GM18870 (cell line): ENCODE data around the gene GLT1D1.

ENCODE experiments used
- ATAC-seq: cut with Tn5 transposase; IDR thresholded peaks from one replicate; pipeline ENCODE4 v1.9.1; 2021; ENCODE audit warnings: moderate library complexity; ENCODE audit not compliant: unreplicated experiment

The GLT1D1 gene

GRCh38 chr12:128959901-128960300 lies 106.6 kb downstream of the GLT1D1 start:
- ATAC-seq, result no peak

GRCh38 chr12:128961308-128961902 lies 108.1 kb downstream of the GLT1D1 start:
- no peak for ATAC-seq

DNA sequence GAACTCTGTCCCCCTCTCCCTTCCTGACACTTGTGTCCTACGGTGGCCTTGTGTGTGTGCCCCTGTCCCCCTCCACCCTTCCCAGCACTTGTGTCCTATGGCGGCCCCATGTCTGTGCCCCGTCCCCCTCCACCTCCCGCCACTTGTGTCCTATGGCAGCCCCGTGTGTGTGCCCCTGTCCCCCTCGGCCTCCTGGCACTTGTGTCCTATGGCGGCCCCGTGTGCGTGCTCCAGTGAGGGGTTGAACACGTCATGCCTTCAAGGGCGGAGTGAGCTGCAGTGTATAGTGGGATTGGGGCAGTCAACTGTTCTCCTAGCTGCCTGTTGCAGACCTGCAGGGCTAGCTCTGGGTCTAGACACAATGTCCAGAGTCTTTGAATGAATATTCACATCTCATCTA lies 108.7 kb downstream of the GLT1D1 start:
- ATAC-seq, result no peak

DNA sequence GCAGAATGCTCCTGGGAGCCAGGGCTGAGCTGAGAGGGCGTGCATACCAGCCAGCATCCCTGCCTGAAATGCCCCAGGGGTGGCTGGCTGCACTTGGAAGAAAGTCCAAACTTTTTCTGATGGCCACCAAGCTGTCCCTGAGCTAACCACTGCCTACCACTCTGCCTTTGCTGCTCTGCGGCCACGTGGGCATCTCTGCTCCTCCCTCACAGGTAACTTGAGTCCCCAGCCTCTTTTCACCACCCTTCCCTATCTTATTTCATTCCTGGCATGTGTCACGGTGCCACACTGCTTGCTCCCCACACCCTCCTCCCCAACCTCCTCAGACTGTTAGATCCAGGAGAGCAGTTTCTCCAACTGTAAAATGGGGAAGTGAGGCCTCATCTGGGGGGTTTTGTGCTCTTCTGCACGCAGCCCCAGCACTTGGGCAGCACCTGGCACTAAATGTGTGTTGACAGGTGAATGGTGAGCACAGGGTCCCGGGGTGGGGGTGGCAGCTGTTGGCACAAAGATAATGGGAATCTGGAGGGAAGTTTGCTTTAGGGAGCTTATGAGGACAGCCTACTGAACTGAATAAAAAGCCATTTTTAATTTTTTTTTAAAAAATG lies 113.0 kb downstream of the GLT1D1 start:
- ATAC-seq, result no peak

DNA sequence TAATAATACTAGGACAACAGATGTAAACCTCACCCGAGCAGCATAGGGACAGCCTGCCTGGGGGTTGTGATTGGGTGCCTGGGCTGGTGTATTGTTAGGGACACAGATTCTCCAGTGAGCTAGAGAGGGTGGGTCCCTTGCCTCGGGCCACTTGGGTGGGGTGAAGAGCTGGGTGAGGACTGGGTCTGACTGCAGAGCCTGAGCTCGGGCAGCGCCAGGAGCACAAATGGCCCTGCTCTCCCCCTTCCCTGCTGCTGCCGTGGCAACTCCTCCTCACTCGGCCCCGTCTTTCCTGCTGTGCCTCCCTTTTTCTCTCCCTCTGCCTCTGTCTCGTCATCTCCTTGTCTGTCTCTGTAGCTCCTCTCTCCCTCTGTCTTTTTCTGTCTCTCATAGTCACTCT lies 115.4 kb downstream of the GLT1D1 start:
- ATAC-seq, result no peak

DNA sequence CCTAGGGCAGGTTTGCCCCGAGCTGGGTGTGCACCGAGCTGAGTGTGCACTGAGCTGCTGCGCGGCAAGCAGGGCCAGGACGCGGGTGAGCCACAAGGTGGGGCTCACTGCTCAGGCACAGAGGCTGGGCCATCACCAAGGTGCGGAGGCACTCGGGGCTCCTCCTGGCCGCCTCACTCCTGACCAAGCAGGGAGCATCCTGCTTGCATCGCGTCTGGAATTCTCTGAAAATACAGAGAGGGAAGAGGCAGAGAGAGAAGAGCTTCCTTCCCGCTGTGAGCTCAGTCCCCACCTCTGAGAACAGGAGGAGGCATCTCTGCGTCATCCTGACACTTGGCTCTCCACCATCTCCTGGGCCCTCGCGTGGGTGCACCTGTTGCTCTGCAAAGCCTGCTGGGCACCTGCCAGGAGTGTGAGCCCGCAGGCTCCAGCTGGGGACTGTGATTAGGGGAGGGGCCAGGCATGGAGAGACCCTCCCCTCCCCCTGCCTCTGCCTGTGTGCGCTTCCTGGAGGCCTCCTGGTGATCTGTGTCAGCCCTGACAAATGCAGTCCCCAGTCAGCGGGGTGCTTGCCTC lies 116.3 kb downstream of the GLT1D1 start:
- peak; percentile 59 for ATAC-seq

GRCh38 chr12:128970110-128970509 lies 116.8 kb downstream of the GLT1D1 start:
- no peak for ATAC-seq

DNA sequence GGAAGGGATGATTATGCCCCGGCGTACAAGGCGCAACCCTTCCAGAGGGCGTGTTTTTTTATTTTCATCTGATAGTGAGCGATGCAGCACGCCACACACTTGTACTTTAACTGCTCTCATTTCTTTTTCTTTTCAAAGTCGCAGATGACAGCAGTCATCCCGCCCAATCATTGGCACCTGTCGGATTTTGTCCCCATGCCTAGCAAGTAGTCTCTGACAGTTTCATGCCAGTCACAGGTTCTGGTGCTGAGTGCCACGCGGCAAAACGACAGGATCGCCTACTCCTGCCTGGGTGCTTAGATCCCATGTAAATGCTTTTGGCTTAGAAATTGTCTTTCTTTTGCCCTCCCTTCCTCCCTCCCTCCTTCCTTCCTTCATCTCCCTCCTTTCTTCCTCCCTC lies 117.7 kb downstream of the GLT1D1 start:
- ATAC-seq, result no peak

- ATAC-seq, result no peak
These were observed 118.5 kb downstream of the GLT1D1 start for GRCh38 chr12:128971802-128972201.

DNA sequence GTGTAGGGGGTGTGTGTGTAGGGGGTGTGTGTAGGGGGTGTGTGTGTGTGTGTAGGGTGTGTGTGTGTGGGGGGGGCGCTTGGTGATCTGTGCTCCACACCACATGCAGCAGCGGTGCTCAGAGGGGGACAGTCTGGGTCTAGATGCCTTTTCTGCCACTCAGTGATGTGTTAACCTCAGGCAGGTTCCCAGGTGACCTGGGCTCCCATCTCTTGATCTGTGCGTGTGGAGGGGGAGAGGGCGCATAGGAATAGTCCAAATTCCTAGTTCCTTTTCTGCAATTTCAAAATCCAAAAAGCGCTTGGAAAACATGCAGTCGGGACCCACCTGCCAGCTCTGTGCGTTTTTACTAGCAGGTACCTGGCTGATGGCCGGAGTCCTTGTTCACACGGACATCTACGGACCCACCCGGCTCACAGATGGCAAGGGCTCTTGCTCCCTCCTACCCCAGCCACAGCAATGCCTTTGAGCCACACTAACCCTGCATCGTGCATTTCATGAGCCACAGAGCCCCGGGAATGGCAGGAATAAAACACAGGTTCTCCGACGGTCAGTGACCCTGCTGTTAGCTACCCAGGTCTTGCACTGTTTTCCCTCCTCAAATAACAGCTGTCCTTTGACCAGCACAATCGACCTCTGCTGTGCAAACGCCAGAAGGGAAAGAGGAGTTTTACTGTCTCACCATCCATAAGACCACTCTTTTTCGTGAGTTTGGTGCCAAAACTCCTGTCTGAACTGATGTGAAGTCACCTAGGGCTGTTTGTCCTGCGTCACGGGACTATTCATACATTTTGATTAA lies 120.8 kb downstream of the GLT1D1 start:
- no peak for ATAC-seq

DNA sequence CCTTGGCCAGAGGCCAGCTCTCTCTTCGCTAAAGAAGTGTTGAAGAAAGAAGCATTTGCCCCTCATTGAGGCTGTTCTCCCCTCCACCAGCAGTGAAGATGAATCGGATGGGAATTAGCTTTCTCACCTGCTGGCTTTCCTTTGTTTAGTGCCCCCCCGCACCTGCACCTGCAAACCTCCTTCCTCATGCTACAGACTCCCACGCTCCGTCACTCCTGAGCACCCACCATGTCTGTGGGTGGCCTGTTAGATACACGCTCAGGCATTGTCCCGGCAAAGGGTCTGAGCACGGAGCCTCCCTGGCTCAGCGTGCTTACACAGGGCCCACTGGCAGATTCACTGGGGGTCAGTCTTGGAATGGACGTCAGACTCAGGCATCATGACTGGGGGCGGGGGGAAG lies 121.6 kb downstream of the GLT1D1 start:
- no peak for ATAC-seq

DNA sequence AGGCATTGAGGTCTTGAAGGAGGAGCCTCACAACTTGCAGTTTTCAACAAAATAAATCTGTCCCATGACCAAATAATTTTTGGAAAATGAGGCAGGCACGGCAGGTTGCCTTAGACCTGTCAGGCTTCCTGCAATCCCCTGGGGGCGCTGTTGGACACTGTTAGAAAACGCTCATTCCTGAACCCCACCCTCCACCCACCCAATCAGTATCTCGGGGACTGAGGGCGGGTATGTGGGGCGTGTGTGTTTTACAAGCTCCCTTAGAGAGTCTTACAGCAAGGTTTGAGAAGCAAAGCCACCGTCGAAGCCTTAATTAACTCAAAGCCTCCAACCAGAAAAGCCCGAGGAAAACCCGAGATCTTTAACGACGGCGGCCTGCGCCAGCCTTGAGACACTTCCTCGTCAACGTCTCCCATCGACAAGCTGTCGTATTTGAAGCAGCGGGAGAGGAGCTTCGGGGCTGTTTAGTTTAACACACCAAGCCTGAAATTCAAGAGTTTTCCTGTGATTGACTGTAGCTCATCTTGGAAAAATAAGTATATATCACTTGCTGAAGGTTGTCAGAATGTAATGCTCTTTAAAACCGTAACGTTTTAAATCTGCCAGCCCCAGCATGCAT lies 123.0 kb downstream of the GLT1D1 start:
- no peak for ATAC-seq

GRCh38 chr12:128977441-128977840 lies 124.2 kb downstream of the GLT1D1 start:
- no peak for ATAC-seq

DNA sequence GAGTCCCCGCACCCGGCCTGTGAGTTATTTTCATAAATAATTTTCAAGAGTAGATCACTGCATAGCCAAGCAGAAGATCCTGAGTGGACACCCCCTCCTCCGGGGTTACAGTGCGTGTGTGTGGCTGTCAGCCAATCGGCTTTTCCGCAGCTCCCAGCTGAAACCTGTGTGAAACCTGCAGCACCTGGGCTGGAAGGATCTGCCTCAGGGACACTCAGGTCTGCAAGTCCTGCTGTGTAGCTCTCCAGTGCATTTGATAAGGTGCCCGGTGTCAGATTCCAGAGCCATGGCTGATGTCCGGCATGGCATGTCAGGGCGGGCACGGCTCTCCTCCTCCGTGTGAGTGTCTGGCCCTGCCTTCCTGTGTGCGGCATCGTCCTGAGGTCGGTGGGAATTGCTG lies 124.8 kb downstream of the GLT1D1 start:
- no peak for ATAC-seq

DNA sequence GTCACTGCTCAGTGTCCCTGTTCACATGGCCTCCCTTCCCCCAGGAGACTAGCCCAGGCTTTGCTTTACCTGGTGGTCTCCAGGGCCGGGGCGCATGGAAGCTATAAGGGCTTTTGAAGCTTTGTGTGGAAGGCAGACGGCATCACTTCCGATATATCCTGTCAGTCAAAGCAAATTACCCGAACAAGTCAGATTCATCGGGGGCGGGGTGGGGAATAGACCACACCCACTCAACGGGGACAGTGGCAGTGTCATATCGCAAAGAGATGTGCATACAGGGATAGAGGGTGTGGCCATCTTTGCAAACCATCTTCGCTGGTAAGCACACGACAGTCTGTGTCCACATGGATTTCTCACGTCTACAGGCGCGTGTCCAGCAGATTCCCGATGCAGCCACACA lies 127.3 kb downstream of the GLT1D1 start:
- no peak for ATAC-seq

DNA sequence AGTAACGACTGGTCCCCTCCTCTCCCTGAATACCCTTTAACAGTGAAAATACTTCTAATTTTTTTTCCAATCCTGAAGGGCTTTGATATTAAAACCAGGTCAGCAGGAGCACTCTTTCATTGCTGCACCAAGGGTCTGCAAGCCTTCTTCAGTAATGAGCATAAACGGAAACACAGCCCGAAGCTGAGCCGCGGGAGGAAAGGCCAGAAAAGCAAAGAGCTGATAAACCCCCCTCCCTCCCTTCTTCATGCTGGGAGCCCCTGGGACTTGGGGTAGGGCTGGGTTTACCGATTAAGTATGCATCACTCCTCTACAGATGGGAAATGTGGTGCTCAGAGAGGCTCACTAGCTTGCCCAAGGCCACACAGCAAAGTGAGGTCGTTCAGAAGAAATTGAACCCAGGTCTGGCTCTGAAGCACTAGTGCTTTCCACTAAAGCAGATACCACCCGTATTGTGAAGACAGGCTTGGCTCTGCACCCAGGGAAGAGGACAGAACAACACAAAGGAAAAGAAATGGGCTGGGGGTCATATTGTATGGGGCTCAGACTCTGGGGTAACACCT lies 128.8 kb downstream of the GLT1D1 start:
- ATAC-seq, result no peak

- no peak for ATAC-seq
These were observed 129.7 kb downstream of the GLT1D1 start for GRCh38 chr12:128982933-128983332.

GRCh38 chr12:128983371-128983770 lies 130.1 kb downstream of the GLT1D1 start:
- no peak for ATAC-seq

GRCh38 chr12:128986957-128987356 lies 133.7 kb downstream of the GLT1D1 start:
- no peak for ATAC-seq

DNA sequence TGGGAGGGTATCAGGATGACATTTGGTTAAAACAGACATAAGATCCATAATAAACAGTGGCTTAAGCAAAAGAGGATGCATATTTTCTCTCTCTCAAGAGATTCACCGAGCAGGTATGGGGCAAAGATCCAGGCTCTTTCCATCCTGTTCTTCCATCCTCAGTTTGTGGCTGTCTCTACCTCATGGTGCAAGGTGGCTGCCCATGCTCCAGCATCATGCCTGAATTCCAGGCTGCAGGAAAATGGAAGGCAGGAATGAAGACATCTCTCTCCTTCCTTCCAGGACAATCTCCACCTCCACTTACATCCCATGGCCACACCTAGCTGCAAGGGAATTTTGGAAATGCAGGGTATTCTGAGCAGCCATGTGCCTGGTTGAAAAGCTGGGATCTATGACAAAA lies 136.0 kb downstream of the GLT1D1 start:
- ATAC-seq, result no peak

- no peak for ATAC-seq
These were observed 138.4 kb downstream of the GLT1D1 start for GRCh38 chr12:128991716-128992115.
